ENCODE data around the gene NLGN4Y.
A peak's percentile ranks its signal among the peaks of the same experiment; 100 is the strongest.
"Not testable (repeated sequence)": the region's sequence is repeated elsewhere in the genome, so short reads cannot be mapped to it uniquely, and the experiment has no call there.

Gene NLGN4Y

GRCh38 chrY:14828531-14828930 is 304.2 kb downstream of the NLGN4Y start:
- Histone ChIP-seq H2AFZ (ENCODE audit: low read length, unreplicated experiment) (no peak overlapping the region), H3K4me3 (ENCODE audit: low read depth, low read length) (no peak overlapping the region; the same call in 1 of the 2 replicates), H3K27ac (ENCODE audit: low read depth, low read length) (peak overlapping the region; percentile 53), H3K79me2 (ENCODE audit: control insufficient read depth, insufficient read depth, low read length, unreplicated experiment) (no peaks in the 10 kb centered on the region), H3K4me1 (ENCODE audit: control insufficient read depth, insufficient read depth, low read length, unreplicated experiment) (peaks cover 4% of the 10 kb centered on the region), H3K36me3 (ENCODE audit: insufficient read depth, low read length) (no peaks in the 10 kb centered on the region), H3K27me3 (ENCODE audit: insufficient read depth, low read length) (no peaks in the 10 kb centered on the region)

GRCh38 chrY:14829366-14829885 is 305.1 kb downstream of the NLGN4Y start:
- Histone ChIP-seq H3K27ac (ENCODE audit: low read depth, low read length) (peak overlapping the region; percentile 53), H3K4me1 (ENCODE audit: control insufficient read depth, insufficient read depth, low read length, unreplicated experiment) (peaks cover 4% of the 10 kb centered on the region), H3K79me2 (ENCODE audit: control insufficient read depth, insufficient read depth, low read length, unreplicated experiment) (no peaks in the 10 kb centered on the region), H2AFZ (ENCODE audit: low read length, unreplicated experiment) (no peak overlapping the region), H3K36me3 (ENCODE audit: insufficient read depth, low read length) (no peaks in the 10 kb centered on the region), H3K4me3 (ENCODE audit: low read depth, low read length) (no peak overlapping the region), H3K27me3 (ENCODE audit: insufficient read depth, low read length) (no peaks in the 10 kb centered on the region)

GRCh38 chrY:14834103-14835060 is 310.1 kb downstream of the NLGN4Y start:
- H3K27me3 ChIP-seq (ENCODE audit: insufficient read depth, low read length), result no peaks in the 10 kb centered on the region
- H2AFZ ChIP-seq (ENCODE audit: low read length, unreplicated experiment), result no peak overlapping the region
- no peaks in the 10 kb centered on the region for H3K36me3 ChIP-seq (ENCODE audit: insufficient read depth, low read length)
- H3K4me3 ChIP-seq (ENCODE audit: low read depth, low read length), result no peak overlapping the region
- peak overlapping the region; percentile 89 for H3K27ac ChIP-seq (ENCODE audit: low read depth, low read length)
- H3K4me1 ChIP-seq (ENCODE audit: control insufficient read depth, insufficient read depth, low read length, unreplicated experiment), result no peaks in the 10 kb centered on the region
- no peaks in the 10 kb centered on the region for H3K79me2 ChIP-seq (ENCODE audit: control insufficient read depth, insufficient read depth, low read length, unreplicated experiment)

GRCh38 chrY:14837466-14837865 is 313.1 kb downstream of the NLGN4Y start:
- Histone ChIP-seq H3K36me3 (ENCODE audit: insufficient read depth, low read length) (no peaks in the 10 kb centered on the region), H2AFZ (ENCODE audit: low read length, unreplicated experiment) (no peak overlapping the region), H3K27me3 (ENCODE audit: insufficient read depth, low read length) (no peaks in the 10 kb centered on the region), H3K79me2 (ENCODE audit: control insufficient read depth, insufficient read depth, low read length, unreplicated experiment) (no peaks in the 10 kb centered on the region), H3K4me1 (ENCODE audit: control insufficient read depth, insufficient read depth, low read length, unreplicated experiment) (no peaks in the 10 kb centered on the region), H3K4me3 (ENCODE audit: low read depth, low read length) (no peak overlapping the region), H3K27ac (ENCODE audit: low read depth, low read length) (no peak overlapping the region)

- Histone ChIP-seq H3K79me2 (ENCODE audit: control insufficient read depth, insufficient read depth, low read length, unreplicated experiment) (no peaks in the 10 kb centered on the region), H3K4me3 (ENCODE audit: low read depth, low read length) (no peak overlapping the region), H3K27ac (ENCODE audit: low read depth, low read length) (no peak overlapping the region), H3K36me3 (ENCODE audit: insufficient read depth, low read length) (no peaks in the 10 kb centered on the region), H3K27me3 (ENCODE audit: insufficient read depth, low read length) (no peaks in the 10 kb centered on the region), H3K4me1 (ENCODE audit: control insufficient read depth, insufficient read depth, low read length, unreplicated experiment) (no peaks in the 10 kb centered on the region), H2AFZ (ENCODE audit: low read length, unreplicated experiment) (no peak overlapping the region)
These were observed 326.4 kb downstream of the NLGN4Y start for GRCh38 chrY:14850734-14851133.

- no peak overlapping the region for H2AFZ ChIP-seq (ENCODE audit: low read length, unreplicated experiment)
- no peaks in the 10 kb centered on the region for H3K79me2 ChIP-seq (ENCODE audit: control insufficient read depth, insufficient read depth, low read length, unreplicated experiment)
- no peaks in the 10 kb centered on the region for H3K27me3 ChIP-seq (ENCODE audit: insufficient read depth, low read length)
- no peaks in the 10 kb centered on the region for H3K36me3 ChIP-seq (ENCODE audit: insufficient read depth, low read length)
- no peak overlapping the region for H3K4me3 ChIP-seq (ENCODE audit: low read depth, low read length)
- H3K27ac ChIP-seq (ENCODE audit: low read depth, low read length), result no peak overlapping the region
- no peaks in the 10 kb centered on the region for H3K4me1 ChIP-seq (ENCODE audit: control insufficient read depth, insufficient read depth, low read length, unreplicated experiment)
These were observed 336.1 kb downstream of the NLGN4Y start for GRCh38 chrY:14860448-14860847.

GRCh38 chrY:14861033-14861432 is 336.7 kb downstream of the NLGN4Y start:
- H3K27ac ChIP-seq (ENCODE audit: low read depth, low read length); H3K4me3 ChIP-seq (ENCODE audit: low read depth, low read length); H3K79me2 ChIP-seq (ENCODE audit: control insufficient read depth, insufficient read depth, low read length, unreplicated experiment); H3K36me3 ChIP-seq (ENCODE audit: insufficient read depth, low read length); H2AFZ ChIP-seq (ENCODE audit: low read length, unreplicated experiment); H3K4me1 ChIP-seq (ENCODE audit: control insufficient read depth, insufficient read depth, low read length, unreplicated experiment); H3K27me3 ChIP-seq (ENCODE audit: insufficient read depth, low read length): not testable (repeated sequence)

GRCh38 chrY:14871971-14872370 is 347.6 kb downstream of the NLGN4Y start:
- no peak overlapping the region for H3K4me3 ChIP-seq (ENCODE audit: low read depth, low read length)
- H3K27ac ChIP-seq (ENCODE audit: low read depth, low read length), result no peak overlapping the region
- no peaks in the 10 kb centered on the region for H3K36me3 ChIP-seq (ENCODE audit: insufficient read depth, low read length)
- no peaks in the 10 kb centered on the region for H3K79me2 ChIP-seq (ENCODE audit: control insufficient read depth, insufficient read depth, low read length, unreplicated experiment)
- no peak overlapping the region for H2AFZ ChIP-seq (ENCODE audit: low read length, unreplicated experiment)
- H3K27me3 ChIP-seq (ENCODE audit: insufficient read depth, low read length), result no peaks in the 10 kb centered on the region
- H3K4me1 ChIP-seq (ENCODE audit: control insufficient read depth, insufficient read depth, low read length, unreplicated experiment), result no peaks in the 10 kb centered on the region
